Measurements from ENCODE around the gene PPP1R16B.

DNA sequence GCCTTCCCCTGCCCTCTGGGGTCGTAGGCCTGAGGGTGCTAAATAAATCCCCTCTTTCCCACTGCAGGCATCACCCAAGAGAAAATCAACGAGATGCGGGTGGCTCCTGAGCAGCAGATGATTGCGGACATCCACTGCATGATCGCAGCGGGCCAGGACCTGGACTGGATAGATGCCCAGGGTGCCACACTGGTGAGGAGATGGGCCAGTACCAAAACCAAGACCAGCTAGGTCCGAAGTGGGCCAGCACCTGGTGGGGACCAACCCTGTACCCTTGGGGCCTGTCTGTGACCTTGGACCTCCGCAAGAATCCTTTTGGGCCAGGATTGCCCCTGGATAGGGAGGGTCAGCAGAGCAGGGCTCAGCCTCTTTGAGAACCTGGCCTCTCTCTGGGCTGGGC is 97.1 kb downstream of the PPP1R16B start:
- TF ChIP-seq TAF1 (IDR thresholded peaks at IDR 0.05; ENCODE audit: low read depth, low read length): no peak
- no peak for TF ChIP-seq SPI1 (IDR thresholded peaks at IDR 0.05; ENCODE audit: low read depth, low read length)
- no peak for TF ChIP-seq POLR2A (IDR thresholded peaks at IDR 0.05; ENCODE audit: low read depth, low read length)
- no peak for TF ChIP-seq POLR2AphosphoS5 (IDR thresholded peaks at IDR 0.05; ENCODE audit: low read depth, low read length)
- TF ChIP-seq PAX5 (IDR thresholded peaks at IDR 0.05; ENCODE audit: insufficient read depth, low read length, severe bottlenecking): no peak

All from GM12891 (cell line).